AG04449 (cell line): Measurements from ENCODE around the gene ZNF654.

Experiments
- CTCF ChIA-PET: fragments of 350-600 bp; formaldehyde crosslinking; extraction: SDS; loops from one replicate; lab custom pipeline; 2021; ENCODE audit warnings: antibody characterized with exemption; lab: Yijun Ruan, JAX
- POLR2A ChIA-PET: fragments of 400-600, 350-600 bp; formaldehyde crosslinking; extraction: SDS; loops from one replicate; lab custom pipeline; 2020; ENCODE audit warnings: antibody characterized with exemption, inconsistent platforms; lab: Yijun Ruan, JAX
- DNase-seq: peaks from one replicate; pipeline ENCODE4 v3.0.0-alpha.2; 2010; ENCODE audit warnings: low read depth, low spot score
- H3K4me3 ChIP-seq: 2 replicates; pipeline ENCODE4 v1.5.1; 2011; ENCODE audit warnings: low read depth, mild to moderate bottlenecking, control low read depth, low read length
- TF ChIP-seq, protein P1 (sequence below): IDR thresholded peaks from one replicate; pipeline ENCODE4 v1.5.1; 2011; ENCODE audit warnings: mild to moderate bottlenecking, moderate library complexity, low read length, control low read depth, inconsistent platforms; ENCODE audit not compliant: insufficient read depth; ENCODE audit errors: missing control alignments

Gene ZNF654

DNA sequence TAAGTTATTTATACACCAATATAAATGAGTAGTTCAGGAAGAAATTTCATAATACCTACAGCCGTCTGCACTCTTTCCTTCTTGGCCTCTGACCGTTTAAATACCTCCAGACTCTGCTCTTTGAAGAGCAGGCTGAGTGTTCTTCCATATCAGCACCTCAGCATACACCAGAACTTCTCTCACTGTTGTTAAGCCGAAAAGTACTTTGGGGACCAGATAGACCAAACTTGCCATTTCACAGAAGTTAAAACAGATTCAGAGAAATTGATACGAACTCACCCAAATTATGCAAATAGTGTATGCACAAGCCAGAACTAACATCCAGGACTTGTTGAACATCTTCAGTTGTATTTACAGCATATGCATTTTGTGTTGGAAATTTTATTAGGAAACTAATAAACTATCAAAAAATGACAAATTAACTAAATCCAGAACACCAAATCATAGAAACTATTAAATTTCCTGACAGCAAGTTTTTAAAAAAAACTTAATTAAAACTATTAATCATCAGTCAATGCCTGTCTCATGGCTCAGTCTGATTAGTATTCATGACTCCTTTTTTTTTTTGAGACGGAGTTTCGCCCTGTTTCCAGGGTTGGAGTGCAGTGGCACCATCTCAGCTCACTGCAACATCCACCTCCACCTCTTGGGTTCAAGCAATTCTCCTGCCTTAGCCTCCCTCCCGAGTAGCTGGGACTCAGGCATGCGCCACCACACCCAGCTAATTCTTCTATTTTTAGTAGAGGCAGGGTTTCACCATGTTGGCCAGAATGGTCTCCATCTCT is 24.4 kb upstream of the ZNF654 start:
- ChIA-PET POLR2A (no interaction called here), CTCF (interaction anchor here (1.2 kb wide), 1 partner anchor 30 kb away, joined by 3 read pairs; no protein-coding TSS in a partner anchor)
- TF ChIP-seq, protein P1, sequence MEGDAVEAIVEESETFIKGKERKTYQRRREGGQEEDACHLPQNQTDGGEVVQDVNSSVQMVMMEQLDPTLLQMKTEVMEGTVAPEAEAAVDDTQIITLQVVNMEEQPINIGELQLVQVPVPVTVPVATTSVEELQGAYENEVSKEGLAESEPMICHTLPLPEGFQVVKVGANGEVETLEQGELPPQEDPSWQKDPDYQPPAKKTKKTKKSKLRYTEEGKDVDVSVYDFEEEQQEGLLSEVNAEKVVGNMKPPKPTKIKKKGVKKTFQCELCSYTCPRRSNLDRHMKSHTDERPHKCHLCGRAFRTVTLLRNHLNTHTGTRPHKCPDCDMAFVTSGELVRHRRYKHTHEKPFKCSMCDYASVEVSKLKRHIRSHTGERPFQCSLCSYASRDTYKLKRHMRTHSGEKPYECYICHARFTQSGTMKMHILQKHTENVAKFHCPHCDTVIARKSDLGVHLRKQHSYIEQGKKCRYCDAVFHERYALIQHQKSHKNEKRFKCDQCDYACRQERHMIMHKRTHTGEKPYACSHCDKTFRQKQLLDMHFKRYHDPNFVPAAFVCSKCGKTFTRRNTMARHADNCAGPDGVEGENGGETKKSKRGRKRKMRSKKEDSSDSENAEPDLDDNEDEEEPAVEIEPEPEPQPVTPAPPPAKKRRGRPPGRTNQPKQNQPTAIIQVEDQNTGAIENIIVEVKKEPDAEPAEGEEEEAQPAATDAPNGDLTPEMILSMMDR = no peak
- no peak for DNase-seq
- H3K4me3 ChIP-seq = no peak overlapping the region

GRCh38 chr3:88036221-88036620 is 22.8 kb upstream of the ZNF654 start:
- TF ChIP-seq, protein P1 = no peak
- POLR2A ChIA-PET = no interaction called here
- H3K4me3 ChIP-seq = no peak overlapping the region
- CTCF ChIA-PET = no interaction called here
- no peak for DNase-seq

- ChIA-PET POLR2A (no interaction called here), CTCF (interaction anchor here (1.7 kb wide), 1 partner anchor 75 kb away, joined by 4 read pairs; no protein-coding TSS in a partner anchor)
- peak; percentile 73 for DNase-seq
- no peak overlapping the region for H3K4me3 ChIP-seq
- TF ChIP-seq, protein P1 = no peak
Observed at GRCh38 chr3:88038566-88038965, 20.5 kb upstream of the ZNF654 start.

GRCh38 chr3:88040529-88040928 is 18.5 kb upstream of the ZNF654 start:
- DNase-seq = no peak
- ChIA-PET CTCF (no interaction called here), POLR2A (no interaction called here)
- TF ChIP-seq, protein P1 = no peak
- H3K4me3 ChIP-seq = no peak overlapping the region

DNA sequence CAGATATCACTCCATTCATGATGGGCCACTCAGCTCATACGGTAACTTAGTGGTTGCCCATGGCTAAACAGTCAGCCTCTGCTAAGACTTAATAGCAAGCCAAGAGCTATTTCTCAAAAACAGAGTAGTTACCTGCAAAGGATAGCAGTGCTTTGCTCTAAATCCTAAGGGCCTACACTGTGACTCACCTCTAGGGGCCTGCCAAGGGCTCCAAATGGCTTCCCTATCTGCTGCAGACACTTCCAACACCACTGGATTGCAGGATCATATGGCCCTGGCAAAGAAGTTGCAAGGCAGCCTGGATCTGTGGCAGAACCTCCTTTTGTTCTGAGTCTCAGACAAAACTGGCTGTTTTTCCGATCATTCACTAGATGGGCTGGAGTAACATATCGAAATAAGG is 18.1 kb upstream of the ZNF654 start:
- TF ChIP-seq, protein P1 = no peak
- CTCF ChIA-PET = no interaction called here
- no peak overlapping the region for H3K4me3 ChIP-seq
- POLR2A ChIA-PET = no interaction called here
- no peak for DNase-seq

DNA sequence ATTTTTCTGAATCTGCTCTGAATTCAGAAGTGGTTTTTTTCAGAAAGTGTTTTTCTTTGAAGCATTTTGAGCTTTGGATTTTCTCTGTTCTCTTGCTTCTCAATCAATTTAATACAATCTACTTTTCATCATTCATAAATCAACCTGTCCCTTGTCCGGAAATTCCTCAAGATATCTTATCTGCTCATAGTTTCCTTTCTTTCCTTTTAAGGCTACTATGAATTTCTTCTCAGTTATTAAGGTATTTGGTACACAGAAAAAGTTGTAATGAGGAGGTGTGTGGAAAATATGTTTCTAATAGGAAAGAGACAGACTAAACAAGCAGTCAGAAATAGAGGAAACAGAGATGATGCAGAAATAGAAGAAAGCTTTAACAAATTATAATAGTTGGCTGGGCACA is 14.6 kb upstream of the ZNF654 start:
- TF ChIP-seq, protein P1 = no peak
- DNase-seq = no peak
- CTCF ChIA-PET = interaction anchor here (1.6 kb wide), 1 partner anchor 15 kb away, joined by 5 read pairs; no protein-coding TSS in a partner anchor
- H3K4me3 ChIP-seq = no peak overlapping the region
- POLR2A ChIA-PET = no interaction called here
